ENCODE data around the gene CBL.
"Not testable (repeated sequence)": the region's sequence is repeated elsewhere in the genome, so short reads cannot be mapped to it uniquely, and the experiment has no call there.

The CBL gene

GRCh38 chr11:119185981-119186634 is 20.0 kb upstream of the CBL start:
- DNase-seq = no peak

GRCh38 chr11:119187123-119187892 is 18.8 kb upstream of the CBL start:
- DNase-seq = no peak

- no peak for DNase-seq
These were observed 18.1 kb upstream of the CBL start for GRCh38 chr11:119188067-119188466.

- DNase-seq = no peak
These were observed 17.3 kb upstream of the CBL start for GRCh38 chr11:119188887-119189286.

- no peak for DNase-seq
These were observed 16.7 kb upstream of the CBL start for GRCh38 chr11:119189393-119189792.

- no peak for DNase-seq
These were observed 15.6 kb upstream of the CBL start for GRCh38 chr11:119190531-119190930.

GRCh38 chr11:119191265-119191664 is 14.9 kb upstream of the CBL start:
- not testable (repeated sequence) for DNase-seq

GRCh38 chr11:119192111-119192510 is 14.0 kb upstream of the CBL start:
- DNase-seq = no peak

- DNase-seq = no peak
These were observed 13.1 kb upstream of the CBL start for GRCh38 chr11:119193001-119193400.

- DNase-seq = no peak
These were observed 12.5 kb upstream of the CBL start for GRCh38 chr11:119193626-119194025.

GRCh38 chr11:119194811-119195440 is 11.2 kb upstream of the CBL start:
- DNase-seq = no peak

- DNase-seq = peak; percentile 46
These were observed 10.5 kb upstream of the CBL start for GRCh38 chr11:119195680-119196079.

- peak; percentile 82 for DNase-seq
These were observed 9.2 kb upstream of the CBL start for GRCh38 chr11:119196833-119197483.

- no peak for DNase-seq
These were observed 7.2 kb upstream of the CBL start for GRCh38 chr11:119198925-119199324.

GRCh38 chr11:119201236-119201635 is 4.9 kb upstream of the CBL start:
- DNase-seq = not testable (repeated sequence)

- no peak for DNase-seq
These were observed 3.6 kb upstream of the CBL start for GRCh38 chr11:119202554-119202953.

- no peak for DNase-seq
These were observed 2.1 kb upstream of the CBL start for GRCh38 chr11:119204066-119204465.

- no peak for DNase-seq
These were observed 1.1 kb upstream of the CBL start for GRCh38 chr11:119205080-119205479.

- no peak for DNase-seq
These were observed 624 bp downstream of the CBL start for GRCh38 chr11:119206511-119207414.

- no peak for DNase-seq
These were observed 1.3 kb downstream of the CBL start for GRCh38 chr11:119207415-119207960.

GRCh38 chr11:119209186-119209585 is 3.0 kb downstream of the CBL start:
- DNase-seq = no peak

- DNase-seq = no peak
These were observed 3.9 kb downstream of the CBL start for GRCh38 chr11:119210050-119210449.

Measured in fibroblast of upper back skin (primary cell).